OCI-LY3 (cell line): ENCODE measurements around the gene CFAP157.

Experiments used
- H2AFZ ChIP-seq: fragments of 200-600, 300-600 bp; shearing (Covaris generic); 2 replicates; pipeline ENCODE4 v1.6.0; 2014; ENCODE audit warnings: antibody characterized with exemption, low read depth, low read length
- H3K27ac ChIP-seq: fragments of 200-600, 300-600 bp; sonication (generic); 2 replicates; pipeline ENCODE4 v1.5.1; 2014; ENCODE audit warnings: mild to moderate bottlenecking, low read length, moderate library complexity, mixed read lengths
- H3K27me3 ChIP-seq: fragments of 200-600, 300-600 bp; sonication (generic); 2 replicates; pipeline ENCODE4 v1.6.1; 2014; ENCODE audit warnings: low read depth, low read length, mixed read lengths
- H3K36me3 ChIP-seq: fragments of 200-600, 300-600 bp; sonication (generic); replicated peaks from 2 replicates; pipeline ENCODE3; 2014; ENCODE audit warnings: low read depth, low read length, mixed read lengths
- H3K4me1 ChIP-seq: fragments of 300-600, 200-600 bp; sonication (generic); 2 replicates; pipeline ENCODE4 v1.6.1; 2014; ENCODE audit warnings: low read length, mixed read lengths
- H3K4me2 ChIP-seq: fragments of 200-600, 300-600 bp; sonication (generic); 2 replicates; pipeline ENCODE4 v1.6.1; 2014; ENCODE audit warnings: low read length, mixed read lengths
- H3K4me3 ChIP-seq: fragments of 300-600, 200-600 bp; sonication (generic); 2 replicates; pipeline ENCODE4 v1.5.1; 2014; ENCODE audit warnings: antibody characterized with exemption, mild to moderate bottlenecking, low read length, moderate library complexity
- H3K79me2 ChIP-seq: fragments of 300-600, 200-600 bp; shearing (Covaris generic); 2 replicates; pipeline ENCODE4 v1.6.1; 2014; ENCODE audit warnings: mild to moderate bottlenecking, low read length, mixed read lengths
- H3K9ac ChIP-seq: fragments of 300-600, 200-600 bp; shearing (Covaris generic); 2 replicates; pipeline ENCODE4 v1.6.0; 2014; ENCODE audit warnings: mild to moderate bottlenecking, low read length, moderate library complexity
- H3K9me3 ChIP-seq: fragments of 200-600, 300-600 bp; shearing (Covaris generic); 2 replicates; pipeline ENCODE4 v1.6.1; 2014; ENCODE audit warnings: low read length, mixed read lengths; ENCODE audit not compliant: insufficient read depth
- H4K20me1 ChIP-seq: fragments of 200-600, 300-600 bp; sonication (generic); 2 replicates; pipeline ENCODE4 v1.6.1; 2016; ENCODE audit warnings: low read length, mixed read lengths; ENCODE audit not compliant: insufficient read depth
- CTCF ChIP-seq: fragments of 200-600, 300-600 bp; sonication (generic); IDR thresholded peaks from 2 replicates; pipeline ENCODE4 v1.5.1; 2014; ENCODE audit warnings: antibody characterized with exemption, low read length, low read depth
- EZH2phosphoT487 ChIP-seq: fragments of 200-600 bp; shearing (Covaris generic); IDR thresholded peaks from 2 replicates; pipeline ENCODE4 v1.6.1; 2018; ENCODE audit warnings: antibody characterized with exemption, mixed run types, low read depth

CFAP157 gene

DNA sequence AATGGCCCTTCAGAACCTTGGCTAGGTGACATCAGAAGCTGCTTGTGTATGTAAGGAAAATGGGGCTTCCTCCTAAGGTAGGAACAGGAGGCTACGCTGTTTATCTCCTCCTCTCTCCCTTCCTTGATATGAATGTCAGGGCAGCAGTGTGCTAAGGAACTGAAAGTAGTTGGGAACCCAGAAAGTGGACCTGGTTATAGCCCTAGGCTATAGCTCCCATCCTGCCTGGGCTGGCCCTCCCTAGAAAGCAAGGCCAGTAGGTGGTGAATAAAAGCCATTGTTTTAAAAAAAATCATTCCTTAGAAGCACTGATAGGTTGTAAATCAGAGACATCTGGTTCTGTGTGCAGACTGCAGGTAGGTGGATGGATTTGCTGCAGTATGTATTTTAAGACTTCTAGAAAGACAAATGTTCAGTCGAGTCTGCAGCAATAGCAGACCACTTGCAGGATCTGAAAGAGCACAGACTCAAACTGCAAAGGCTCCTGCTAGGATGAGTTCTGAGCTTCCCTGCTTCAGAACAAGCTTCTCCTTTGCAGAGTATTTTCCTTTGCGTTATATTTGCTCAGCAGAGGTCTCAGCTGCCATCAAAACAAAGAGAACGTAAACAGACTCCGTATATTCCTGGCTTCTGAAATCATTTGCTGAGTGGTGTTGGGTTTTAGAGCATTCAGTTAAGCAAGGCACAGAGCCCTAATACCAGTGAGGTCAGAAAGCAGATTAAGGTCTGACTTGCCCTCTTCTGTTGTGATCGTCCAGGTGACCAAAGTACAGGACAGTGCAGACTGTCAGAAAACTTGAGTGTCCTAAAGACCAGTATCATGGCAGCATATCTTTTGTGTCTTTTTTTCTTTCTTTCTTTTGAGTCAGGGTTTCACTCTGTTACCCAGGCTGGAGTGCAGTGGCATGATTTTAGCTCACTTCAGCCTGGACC, 20.1 kb upstream of the CFAP157 start:
- no peak overlapping the region for H3K4me3 ChIP-seq
- no peak overlapping the region for H2AFZ ChIP-seq
- no peaks in the 10 kb centered on the region for H3K9me3 ChIP-seq
- H3K9ac ChIP-seq: no peak overlapping the region
- H3K36me3 ChIP-seq: no peaks in the 10 kb centered on the region
- H3K4me2 ChIP-seq: no peak overlapping the region
- no peaks in the 10 kb centered on the region for H3K79me2 ChIP-seq
- no peaks in the 10 kb centered on the region for H4K20me1 ChIP-seq
- no peak overlapping the region for H3K27ac ChIP-seq
- no peaks in the 10 kb centered on the region for H3K4me1 ChIP-seq
- H3K27me3 ChIP-seq: no peaks in the 10 kb centered on the region
- no peak for TF ChIP-seq CTCF
- TF ChIP-seq EZH2phosphoT487: no peak

- no peaks in the 10 kb centered on the region for H3K36me3 ChIP-seq
- no peak overlapping the region for H3K9ac ChIP-seq
- no peaks in the 10 kb centered on the region for H3K27me3 ChIP-seq
- no peak overlapping the region for H3K4me2 ChIP-seq
- no peaks in the 10 kb centered on the region for H3K79me2 ChIP-seq
- H3K9me3 ChIP-seq: no peaks in the 10 kb centered on the region
- H2AFZ ChIP-seq: no peak overlapping the region
- no peaks in the 10 kb centered on the region for H3K4me1 ChIP-seq
- H3K4me3 ChIP-seq: no peak overlapping the region
- TF ChIP-seq CTCF (no peak), EZH2phosphoT487 (no peak)
- no peak overlapping the region for H3K27ac ChIP-seq
- no peaks in the 10 kb centered on the region for H4K20me1 ChIP-seq
Observed at GRCh38 chr9:127689329-127690000, 17.3 kb upstream of the CFAP157 start.

GRCh38 chr9:127690735-127691134, 16.1 kb upstream of the CFAP157 start:
- Histone ChIP-seq H3K4me2 (no peak overlapping the region), H3K9me3 (no peaks in the 10 kb centered on the region), H3K79me2 (no peaks in the 10 kb centered on the region), H2AFZ (no peak overlapping the region), H3K27me3 (no peaks in the 10 kb centered on the region), H3K4me1 (no peaks in the 10 kb centered on the region), H3K9ac (no peak overlapping the region), H3K4me3 (no peak overlapping the region), H3K36me3 (no peaks in the 10 kb centered on the region), H4K20me1 (no peaks in the 10 kb centered on the region), H3K27ac (no peak overlapping the region)
- no peak for TF ChIP-seq CTCF
- no peak for TF ChIP-seq EZH2phosphoT487

DNA sequence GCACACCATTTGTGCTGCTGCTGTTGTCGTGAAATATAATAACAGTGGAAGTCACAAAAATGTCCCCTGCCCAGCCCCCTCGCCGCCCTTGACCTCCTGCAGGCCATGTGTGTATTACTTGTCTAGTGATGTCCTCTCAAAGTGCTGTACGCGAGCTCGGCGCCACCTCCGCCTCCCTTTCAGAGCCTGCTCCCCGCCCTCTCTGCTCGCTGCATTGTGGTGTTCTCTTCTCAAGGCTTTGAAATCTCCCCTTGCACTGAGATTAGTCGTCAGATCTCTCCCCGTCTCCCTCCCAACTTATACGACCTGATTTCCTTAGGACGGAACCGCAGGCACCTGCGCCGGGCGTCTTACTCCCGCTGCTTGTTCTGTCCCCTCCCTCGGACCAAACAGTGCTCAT, 14.7 kb upstream of the CFAP157 start:
- no peaks in the 10 kb centered on the region for H3K36me3 ChIP-seq

More for the DNA sequence above, 14.7 kb upstream of the CFAP157 start:
- no peak overlapping the region for H3K27ac ChIP-seq
- H3K79me2 ChIP-seq: no peaks in the 10 kb centered on the region
- H4K20me1 ChIP-seq: no peaks in the 10 kb centered on the region
- H3K4me1 ChIP-seq: no peaks in the 10 kb centered on the region
- no peak overlapping the region for H3K9ac ChIP-seq
- no peak overlapping the region for H2AFZ ChIP-seq
- H3K4me3 ChIP-seq: no peak overlapping the region
- H3K27me3 ChIP-seq: no peaks in the 10 kb centered on the region
- H3K9me3 ChIP-seq: no peaks in the 10 kb centered on the region
- TF ChIP-seq CTCF (no peak), EZH2phosphoT487 (no peak)
- H3K4me2 ChIP-seq: no peak overlapping the region
